Muscle layer of colon (tissue), 2 donors: ENCODE data around the gene NEK9.
"Not testable (repeated sequence)": the region's sequence is repeated elsewhere in the genome, so short reads cannot be mapped to it uniquely, and the experiment has no call there.

Source experiments
- H3K27ac ChIP-seq: one replicate; pipeline ENCODE4 v1.7.0; 2013; ENCODE audit warnings: low read depth, mild to moderate bottlenecking, low read length, moderate library complexity
- H3K27me3 ChIP-seq, 2 donors: one replicate each; pipeline ENCODE4 v1.7.0; 2013; ENCODE audit warnings: low read length in 2 of 2, mild to moderate bottlenecking in 2 of 2; ENCODE audit not compliant: insufficient read depth in 2 of 2, control insufficient read depth in 1 of 2
- H3K36me3 ChIP-seq: one replicate; pipeline ENCODE4 v1.7.0; 2013; ENCODE audit warnings: mild to moderate bottlenecking, low read length; ENCODE audit not compliant: insufficient read depth
- H3K4me1 ChIP-seq: one replicate; pipeline ENCODE4 v1.7.0; 2013; ENCODE audit warnings: mild to moderate bottlenecking, low read length; ENCODE audit not compliant: insufficient read depth
- H3K4me3 ChIP-seq, 2 donors: one replicate each; pipeline ENCODE4 v1.7.0; 2013; ENCODE audit warnings: low read length in 2 of 2, low read depth in 1 of 2, mild to moderate bottlenecking in 1 of 2, moderate library complexity in 1 of 2
- H3K9ac ChIP-seq: one replicate; pipeline ENCODE4 v1.7.0; 2013; ENCODE audit warnings: low read length
- H3K9me3 ChIP-seq: one replicate; pipeline ENCODE4 v1.7.0; 2013; ENCODE audit warnings: mild to moderate bottlenecking, low read length
- donor health status: abdominal sarcoma.
- donor health status: Adenocarcinoma of cecum.

NEK9 gene

GRCh38 chr14:75162631-75163030 lies 35.8 kb upstream of the NEK9 start:
- Histone ChIP-seq H3K9me3 (no peaks in the 10 kb centered on the region), H3K27ac (no peak overlapping the region), H3K4me3 (no peak overlapping the region), H3K27me3 (no peaks in the 10 kb centered on the region), H3K9ac (no peak overlapping the region), H3K36me3 (no peaks in the 10 kb centered on the region), H3K4me1 (peaks cover 18% of the 10 kb centered on the region)

- Histone ChIP-seq H3K4me3 (no peak overlapping the region), H3K27me3 (no peaks in the 10 kb centered on the region), H3K36me3 (no peaks in the 10 kb centered on the region), H3K27ac (no peak overlapping the region), H3K4me1 (no peaks in the 10 kb centered on the region), H3K9ac (no peak overlapping the region), H3K9me3 (no peaks in the 10 kb centered on the region)
These were observed 32.2 kb upstream of the NEK9 start for GRCh38 chr14:75158843-75159614.

GRCh38 chr14:75156901-75157300 lies 30.1 kb upstream of the NEK9 start:
- Histone ChIP-seq H3K36me3 (no peaks in the 10 kb centered on the region), H3K4me1 (no peaks in the 10 kb centered on the region), H3K27me3 (no peaks in the 10 kb centered on the region), H3K27ac (no peak overlapping the region), H3K9me3 (no peaks in the 10 kb centered on the region), H3K4me3 (no peak overlapping the region), H3K9ac (no peak overlapping the region)

GRCh38 chr14:75156111-75156510 lies 29.3 kb upstream of the NEK9 start:
- no peak overlapping the region for H3K27ac ChIP-seq
- H3K4me3 ChIP-seq = no peak overlapping the region
- H3K36me3 ChIP-seq = no peaks in the 10 kb centered on the region
- no peak overlapping the region for H3K9ac ChIP-seq
- H3K27me3 ChIP-seq = no peaks in the 10 kb centered on the region
- H3K4me1 ChIP-seq = no peaks in the 10 kb centered on the region
- H3K9me3 ChIP-seq = no peaks in the 10 kb centered on the region

- H3K9ac ChIP-seq = no peak overlapping the region
- H3K27ac ChIP-seq = no peak overlapping the region
- H3K4me3 ChIP-seq = no peak overlapping the region
- H3K9me3 ChIP-seq = no peaks in the 10 kb centered on the region
- H3K27me3 ChIP-seq = no peaks in the 10 kb centered on the region
- H3K36me3 ChIP-seq = peaks cover 5% of the 10 kb centered on the region
- H3K4me1 ChIP-seq = no peaks in the 10 kb centered on the region
These were observed 28.3 kb upstream of the NEK9 start for GRCh38 chr14:75155169-75155568.

GRCh38 chr14:75153295-75153694 lies 26.4 kb upstream of the NEK9 start:
- H3K27ac ChIP-seq = no peak overlapping the region
- no peak overlapping the region for H3K4me3 ChIP-seq
- H3K36me3 ChIP-seq = peaks cover 12% of the 10 kb centered on the region
- no peaks in the 10 kb centered on the region for H3K9me3 ChIP-seq
- no peak overlapping the region for H3K9ac ChIP-seq
- peaks cover 4% of the 10 kb centered on the region for H3K4me1 ChIP-seq
- H3K27me3 ChIP-seq = no peaks in the 10 kb centered on the region

GRCh38 chr14:75151851-75152250 lies 25.0 kb upstream of the NEK9 start:
- H3K9me3 ChIP-seq = no peaks in the 10 kb centered on the region
- H3K36me3 ChIP-seq = peaks cover 12% of the 10 kb centered on the region
- no peaks in the 10 kb centered on the region for H3K27me3 ChIP-seq
- H3K4me1 ChIP-seq = peaks cover 8% of the 10 kb centered on the region
- H3K4me3 ChIP-seq = no peak overlapping the region
- H3K9ac ChIP-seq = no peak overlapping the region
- H3K27ac ChIP-seq = no peak overlapping the region

- H3K27me3 ChIP-seq, H3K27ac ChIP-seq, H3K9ac ChIP-seq, H3K4me1 ChIP-seq, H3K9me3 ChIP-seq, H3K4me3 ChIP-seq: not testable (repeated sequence)
- H3K36me3 ChIP-seq = peaks cover 18% of the 10 kb centered on the region
These were observed 23.8 kb upstream of the NEK9 start for GRCh38 chr14:75150637-75151036.

GRCh38 chr14:75150150-75150549 lies 23.3 kb upstream of the NEK9 start:
- H3K36me3 ChIP-seq = peaks cover 18% of the 10 kb centered on the region
- no peak overlapping the region for H3K27ac ChIP-seq
- H3K4me3 ChIP-seq = no peak overlapping the region
- H3K9ac ChIP-seq = no peak overlapping the region
- no peaks in the 10 kb centered on the region for H3K9me3 ChIP-seq
- H3K4me1 ChIP-seq = peaks cover 8% of the 10 kb centered on the region
- H3K27me3 ChIP-seq = no peaks in the 10 kb centered on the region

- Histone ChIP-seq H3K9me3 (no peaks in the 10 kb centered on the region), H3K27ac (no peak overlapping the region), H3K27me3 (no peaks in the 10 kb centered on the region), H3K4me1 (peaks cover 24% of the 10 kb centered on the region), H3K4me3 (no peak overlapping the region), H3K9ac (no peak overlapping the region), H3K36me3 (peaks cover 18% of the 10 kb centered on the region)
These were observed 20.7 kb upstream of the NEK9 start for GRCh38 chr14:75147423-75148071.

GRCh38 chr14:75144944-75145343 lies 18.1 kb upstream of the NEK9 start:
- Histone ChIP-seq H3K9me3 (no peaks in the 10 kb centered on the region), H3K4me1 (peaks cover 41% of the 10 kb centered on the region), H3K27me3 (no peaks in the 10 kb centered on the region), H3K4me3 (no peak overlapping the region), H3K27ac (no peak overlapping the region), H3K9ac (no peak overlapping the region), H3K36me3 (peaks cover 12% of the 10 kb centered on the region)
